Measurements from ENCODE around the gene ZBTB7A. TPM values are rescaled to one million over a fixed set of nuclear protein-coding genes. Genes with fewer than 3 reads are reported as not detected.
A peak's percentile ranks its signal among the peaks of the same experiment; 100 is the strongest.

ZBTB7A gene
- total RNA-seq, 4 donors from 2014 or later: 60.5 to 187 (median 81.2) TPM

GRCh38 chr19:4064149-4064495 is 2.6 kb downstream of the ZBTB7A start:
- WGBS, 2 donors: 0 to 1% methylated on average over 10 to 12 of the region's 24 CpGs
- H3K36me3 ChIP-seq: peaks cover 0 to 14% (median 5%) of the 10 kb centered on the region in 3 donors
- peak overlapping the region; percentile 81 to 100 (median 99) for H3K4me3 ChIP-seq
- no peaks in the 10 kb centered on the region for H3K27me3 ChIP-seq
- H3K9me3 ChIP-seq: no peaks in the 10 kb centered on the region
- intact Hi-C loops (cut with DNase I): no loop called here
- TF ChIP-seq, protein P1, sequence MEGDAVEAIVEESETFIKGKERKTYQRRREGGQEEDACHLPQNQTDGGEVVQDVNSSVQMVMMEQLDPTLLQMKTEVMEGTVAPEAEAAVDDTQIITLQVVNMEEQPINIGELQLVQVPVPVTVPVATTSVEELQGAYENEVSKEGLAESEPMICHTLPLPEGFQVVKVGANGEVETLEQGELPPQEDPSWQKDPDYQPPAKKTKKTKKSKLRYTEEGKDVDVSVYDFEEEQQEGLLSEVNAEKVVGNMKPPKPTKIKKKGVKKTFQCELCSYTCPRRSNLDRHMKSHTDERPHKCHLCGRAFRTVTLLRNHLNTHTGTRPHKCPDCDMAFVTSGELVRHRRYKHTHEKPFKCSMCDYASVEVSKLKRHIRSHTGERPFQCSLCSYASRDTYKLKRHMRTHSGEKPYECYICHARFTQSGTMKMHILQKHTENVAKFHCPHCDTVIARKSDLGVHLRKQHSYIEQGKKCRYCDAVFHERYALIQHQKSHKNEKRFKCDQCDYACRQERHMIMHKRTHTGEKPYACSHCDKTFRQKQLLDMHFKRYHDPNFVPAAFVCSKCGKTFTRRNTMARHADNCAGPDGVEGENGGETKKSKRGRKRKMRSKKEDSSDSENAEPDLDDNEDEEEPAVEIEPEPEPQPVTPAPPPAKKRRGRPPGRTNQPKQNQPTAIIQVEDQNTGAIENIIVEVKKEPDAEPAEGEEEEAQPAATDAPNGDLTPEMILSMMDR (IDR thresholded peaks at IDR 0.05): no peak
- TF ChIP-seq POLR2A (IDR thresholded peaks at IDR 0.05): no peak
- peak overlapping the region; percentile 97 to 99 (median 98) for H3K27ac ChIP-seq
- H3K4me1 ChIP-seq: peaks cover 56 to 73% (median 63%) of the 10 kb centered on the region in 3 donors
- no peak for DNase-seq

DNA sequence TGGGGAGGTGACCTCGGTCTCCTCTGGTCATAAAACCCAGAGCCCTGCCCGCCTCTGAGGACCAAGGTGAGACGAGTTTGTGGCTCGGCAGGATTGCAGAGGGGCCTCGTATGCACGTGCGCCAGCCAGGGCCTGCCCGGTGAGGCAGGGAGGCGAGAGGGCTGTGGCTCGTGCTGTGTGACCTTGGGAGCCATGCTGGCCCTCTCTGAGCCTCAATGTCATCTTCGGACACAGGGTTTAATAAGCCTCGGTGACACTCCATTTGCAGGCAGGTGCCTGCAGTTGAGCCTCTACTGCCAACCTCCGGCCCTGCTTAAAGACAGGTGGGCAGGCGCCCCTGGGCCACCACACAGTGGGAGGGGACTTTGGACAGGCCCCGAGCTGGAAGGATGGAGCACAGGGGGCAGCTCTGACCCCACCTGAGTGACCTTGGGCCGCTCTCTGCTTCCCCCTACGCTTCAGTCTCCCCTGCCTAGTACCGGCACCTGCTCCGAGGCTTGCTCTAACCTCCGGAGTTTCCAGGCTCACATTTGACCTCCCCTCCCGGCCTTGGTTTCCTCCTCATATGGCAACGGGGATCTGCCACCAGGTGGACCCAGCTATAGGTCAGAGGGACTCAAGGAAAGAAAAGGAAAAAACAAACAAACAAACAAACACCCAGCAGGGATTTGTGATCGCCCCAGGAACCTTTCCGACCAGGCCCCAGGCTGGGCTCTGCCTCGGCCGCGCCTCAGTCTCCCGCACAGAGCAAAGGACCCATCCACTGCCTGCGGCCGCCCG is 3.1 kb downstream of the ZBTB7A start:
- peak overlapping the region; percentile 81 to 100 (median 99) for H3K4me3 ChIP-seq
- peak overlapping the region; percentile 97 to 99 (median 98) for H3K27ac ChIP-seq
- H3K36me3 ChIP-seq: peaks cover 0 to 14% (median 5%) of the 10 kb centered on the region in 3 donors
- H3K4me1 ChIP-seq: peaks cover 60 to 73% (median 68%) of the 10 kb centered on the region in 3 donors
- no peaks in the 10 kb centered on the region for H3K27me3 ChIP-seq
- TF ChIP-seq POLR2A (IDR thresholded peaks at IDR 0.05): peak in 1 of 4 donors; percentile 18
- TF ChIP-seq, protein P1 (IDR thresholded peaks at IDR 0.05): peak in 2 of 6 experiments; percentile 6 to 18
- WGBS, 2 donors: 4 to 25% methylated on average over 7 to 17 of the region's 31 CpGs
- intact Hi-C loops (cut with DNase I): no loop called here
- H3K9me3 ChIP-seq: no peaks in the 10 kb centered on the region
- no peak for DNase-seq

DNA sequence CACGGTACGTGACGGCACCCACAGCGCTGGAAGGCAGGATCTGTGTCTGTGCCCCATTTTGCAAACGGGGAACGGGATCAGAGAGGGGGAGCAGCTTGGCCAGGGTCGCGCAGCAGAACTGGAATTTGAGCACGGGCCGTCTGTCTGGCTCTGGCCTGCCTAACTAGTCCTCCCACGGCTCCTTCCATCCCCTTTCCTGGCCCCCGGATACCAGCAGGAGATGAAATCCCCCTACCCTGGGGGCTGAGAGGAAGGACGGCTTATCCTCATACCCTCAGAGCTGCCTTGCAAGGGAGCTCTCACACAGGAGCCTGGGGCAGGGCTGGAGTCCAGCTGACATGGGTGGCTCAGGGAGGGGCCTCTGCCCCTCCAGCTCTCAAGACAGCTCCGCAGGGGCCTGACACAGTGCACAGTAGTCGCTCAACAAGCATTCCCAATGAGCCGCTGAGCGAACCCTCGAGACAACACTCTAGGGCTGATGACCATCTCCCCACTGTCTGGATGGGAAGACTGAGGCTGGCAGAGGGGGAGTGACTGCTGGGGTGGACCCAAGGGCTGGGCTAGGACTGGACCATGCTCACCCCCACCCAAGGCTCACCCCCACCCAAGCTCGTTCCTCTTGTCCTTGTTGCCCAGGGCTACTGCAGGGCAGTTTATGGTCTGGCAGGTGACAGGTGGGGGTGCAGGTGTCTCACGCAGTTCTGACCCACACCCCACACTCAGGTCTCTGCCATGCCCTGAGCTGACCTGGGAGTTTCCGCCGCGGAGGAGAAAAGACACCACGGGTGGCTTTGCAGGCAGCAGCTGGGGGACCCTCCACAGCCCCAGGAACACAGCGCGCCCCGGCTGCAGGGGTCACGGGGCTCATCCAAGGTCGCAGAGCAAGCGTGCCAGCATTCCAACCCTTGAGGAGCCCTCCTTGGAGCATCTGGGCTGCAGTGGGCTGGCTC is 4.0 kb downstream of the ZBTB7A start:
- intact Hi-C loops (cut with DNase I): no loop called here
- 20 to 75% methylated on average over 1 to 4 of the region's 30 CpGs for WGBS, 2 donors
- H3K27ac ChIP-seq: peak overlapping the region; percentile 97 to 99 (median 98)

DNA sequence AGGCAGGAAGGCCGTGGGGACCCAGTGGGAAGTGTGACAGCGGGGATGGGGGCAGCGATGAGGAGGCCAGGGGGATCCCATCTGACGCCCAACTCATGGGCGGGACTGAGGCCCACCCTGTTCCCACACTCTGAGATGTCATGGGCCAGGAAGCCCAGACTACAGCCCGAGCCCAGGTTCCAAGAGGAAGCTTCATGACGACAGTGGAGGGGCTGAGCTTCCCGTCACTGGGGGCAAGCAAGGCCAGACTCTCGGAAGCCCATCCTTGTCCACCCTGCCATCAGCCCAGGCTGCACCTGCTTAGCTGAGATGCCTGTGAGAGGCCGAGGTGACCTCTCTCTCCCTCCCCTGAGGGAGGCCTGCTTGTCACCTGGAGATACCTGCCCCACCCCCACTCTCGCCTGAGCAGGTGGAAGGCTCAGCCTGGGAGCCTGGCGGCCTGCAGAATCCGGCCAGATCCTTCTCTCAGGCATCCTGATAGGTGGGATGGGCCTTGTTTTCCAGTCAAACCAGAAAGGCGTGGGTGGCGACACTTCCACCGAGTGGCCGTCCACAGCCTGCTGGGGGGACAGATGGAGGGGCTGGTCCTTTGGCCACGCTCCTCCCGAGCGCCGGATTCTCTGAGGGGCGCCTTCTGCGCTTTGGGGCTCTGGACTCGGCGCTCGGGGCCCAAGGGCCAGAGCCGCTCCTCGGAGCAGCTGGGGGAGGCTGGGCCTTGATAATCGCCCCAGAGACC is 4.8 kb downstream of the ZBTB7A start:
- Histone ChIP-seq H3K9me3 (no peaks in the 10 kb centered on the region), H3K4me1 (peaks cover 65 to 76% (median 67%) of the 10 kb centered on the region in 3 donors), H3K27ac (peak overlapping the region; percentile 97 to 99 (median 98)), H3K27me3 (no peaks in the 10 kb centered on the region), H3K36me3 (peaks cover 0 to 20% (median 5%) of the 10 kb centered on the region in 3 donors), H3K4me3 (peak overlapping the region; percentile 22 to 100 (median 99))
- no peak for DNase-seq
- WGBS, 2 donors: 7 to 13% methylated on average over 3 to 5 of the region's 29 CpGs
- TF ChIP-seq POLR2A (IDR thresholded peaks at IDR 0.05): peak in 1 of 4 donors; percentile 15
- TF ChIP-seq, protein P1 (IDR thresholded peaks at IDR 0.05): no peak
- intact Hi-C loops (cut with DNase I): no loop called here

More for the DNA sequence above, 4.0 kb downstream of the ZBTB7A start:
- Histone ChIP-seq H3K4me1 (peaks cover 62 to 73% (median 70%) of the 10 kb centered on the region in 3 donors), H3K27me3 (no peaks in the 10 kb centered on the region), H3K4me3 (peak overlapping the region; percentile 81 to 100 (median 99)), H3K9me3 (no peaks in the 10 kb centered on the region), H3K36me3 (peaks cover 0 to 14% (median 5%) of the 10 kb centered on the region in 3 donors)
- TF ChIP-seq POLR2A (IDR thresholded peaks at IDR 0.05): no peak
- TF ChIP-seq, protein P1 (IDR thresholded peaks at IDR 0.05): no peak
- no peak for DNase-seq

All from esophagus squamous epithelium (tissue), 5 donors.